Activated CD4-positive, CD25-positive, alpha-beta regulatory T cell treated with anti-CD3 and anti-CD28 coated beads, Interleukin-2, amount 50 U/mL, for 72 hours (primary cell): ENCODE results near the gene XRRA1.

ENCODE experiments used
- DNase-seq: peaks from one replicate; pipeline ENCODE4 v3.0.0; 2021

XRRA1 gene

GRCh38 chr11:74824285-74824982 lies 124.5 kb downstream of the XRRA1 start:
- DNase-seq = no peak

DNA sequence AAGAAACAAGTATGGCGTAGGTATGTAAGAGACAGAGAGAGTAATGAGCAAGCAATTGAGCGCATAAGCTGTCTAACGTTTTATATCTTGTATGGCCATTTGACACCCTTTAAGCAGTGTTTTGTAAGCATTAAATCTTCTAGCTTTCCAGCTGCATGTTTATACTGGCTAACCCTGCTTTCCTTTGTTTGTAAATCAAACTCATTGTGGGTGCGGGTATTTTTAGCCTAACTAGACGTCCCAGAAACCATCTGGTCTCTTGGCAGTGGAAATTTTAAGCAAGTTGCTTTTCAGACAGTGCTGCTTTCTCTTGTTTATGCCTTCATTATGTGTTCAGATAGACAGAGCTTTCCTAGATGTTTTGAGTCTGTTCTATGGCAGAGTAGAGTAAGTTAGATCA lies 126.7 kb downstream of the XRRA1 start:
- no peak for DNase-seq

DNA sequence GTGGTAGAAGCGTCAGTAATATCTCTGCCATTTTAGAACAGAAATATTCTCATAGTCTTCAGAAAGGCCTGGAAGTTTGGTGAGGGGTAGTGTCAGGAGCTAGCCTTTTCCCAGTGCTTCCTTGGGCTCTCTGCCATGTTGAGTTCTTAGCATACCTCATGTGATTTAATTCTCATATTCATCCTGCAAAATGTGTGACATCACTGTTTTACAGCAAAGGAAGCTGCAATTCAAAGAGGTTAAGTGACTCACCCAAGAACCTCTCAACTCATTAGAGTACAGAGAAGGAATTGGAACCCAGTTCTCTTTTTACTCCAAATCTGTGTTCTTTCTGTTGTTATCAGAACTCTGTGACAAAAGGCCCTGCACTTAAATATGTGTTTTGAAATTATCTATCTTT lies 128.1 kb downstream of the XRRA1 start:
- no peak for DNase-seq

DNA sequence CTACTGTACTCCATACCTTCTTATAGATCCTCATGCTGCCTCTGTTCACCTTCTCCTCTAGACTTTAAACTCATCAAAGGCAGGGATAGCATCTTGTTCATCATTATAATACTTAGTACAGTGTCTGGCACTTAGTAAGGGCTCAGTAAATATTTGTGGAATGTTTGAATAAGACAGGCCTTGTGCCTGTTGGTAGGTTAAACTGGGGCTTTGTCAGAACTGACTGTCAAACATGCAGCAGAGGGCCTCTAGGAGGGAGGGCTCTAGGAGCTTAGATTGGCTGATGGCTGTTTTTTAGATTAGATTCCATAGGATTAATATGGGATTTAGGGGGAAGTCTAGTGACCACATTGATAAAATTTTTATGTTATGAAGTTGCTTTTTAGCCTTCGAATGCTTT lies 129.5 kb downstream of the XRRA1 start:
- no peak for DNase-seq

- DNase-seq = no peak
Measured at GRCh38 chr11:74818283-74818946, 130.5 kb downstream of the XRRA1 start.

GRCh38 chr11:74816664-74817063 lies 132.2 kb downstream of the XRRA1 start:
- DNase-seq = no peak

GRCh38 chr11:74815966-74816365 lies 132.9 kb downstream of the XRRA1 start:
- no peak for DNase-seq

GRCh38 chr11:74809801-74810200 lies 139.1 kb downstream of the XRRA1 start:
- no peak for DNase-seq

DNA sequence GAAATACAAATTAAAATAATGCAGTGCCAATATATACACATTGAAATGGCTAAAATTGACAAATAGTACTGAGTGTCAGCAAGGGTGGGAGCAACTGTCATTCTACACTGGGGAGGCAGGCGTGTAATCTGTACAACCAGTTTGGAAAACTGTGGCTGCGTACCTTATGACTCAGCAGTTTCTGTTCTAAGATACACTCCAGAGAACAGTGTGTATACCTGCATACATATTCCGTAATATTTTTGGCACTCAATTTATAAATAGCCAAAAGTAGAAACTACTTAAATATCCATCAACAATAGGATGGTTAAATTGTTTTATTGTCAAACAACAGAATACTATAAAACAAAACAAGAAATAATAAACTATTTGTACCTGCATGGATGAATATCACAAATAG lies 142.6 kb downstream of the XRRA1 start:
- DNase-seq = no peak

- DNase-seq = no peak
Measured at GRCh38 chr11:74791333-74792100, 157.4 kb downstream of the XRRA1 start.
